MM.1S (cell line): Measurements from ENCODE around the gene FIBIN.
"Not testable (repeated sequence)": the region's sequence is repeated elsewhere in the genome, so short reads cannot be mapped to it uniquely, and the experiment has no call there.

Source experiments
- DNase-seq: peaks from one replicate; pipeline ENCODE4 v3.0.0-alpha.2; 2015
- H2AFZ ChIP-seq: fragments of 300-600 bp; sonication (generic); 2 replicates; pipeline ENCODE4 v1.6.0; 2016; ENCODE audit warnings: antibody characterized with exemption, low read length
- H3F3A ChIP-seq: fragments of 300-600 bp; sonication (generic); 2 replicates; pipeline ENCODE4 v1.6.1; 2016; ENCODE audit warnings: mild to moderate bottlenecking, antibody characterized with exemption, low read length, moderate library complexity, mixed read lengths; ENCODE audit not compliant: insufficient read depth
- H3K27ac ChIP-seq: fragments of 300-600 bp; sonication (generic); 2 replicates; pipeline ENCODE4 v1.5.1; 2016; ENCODE audit warnings: mild to moderate bottlenecking, low read length
- H3K27me3 ChIP-seq: fragments of 300-600 bp; sonication (generic); replicated peaks from 2 replicates; pipeline ENCODE4 v1.6.0; 2016; ENCODE audit warnings: low read length; ENCODE audit not compliant: insufficient read depth
- H3K36me3 ChIP-seq: fragments of 300-600 bp; sonication (generic); replicated peaks from 2 replicates; pipeline ENCODE4 v1.6.1; 2016; ENCODE audit warnings: mild to moderate bottlenecking, low read length, mixed read lengths; ENCODE audit not compliant: insufficient read depth
- H3K4me1 ChIP-seq: fragments of 300-600 bp; sonication (generic); 2 replicates; pipeline ENCODE4 v1.6.1; 2016; ENCODE audit warnings: low read length, mixed read lengths
- H3K4me2 ChIP-seq: fragments of 300-600 bp; sonication (generic); 2 replicates; pipeline ENCODE4 v1.6.0; 2016; ENCODE audit warnings: low read depth, low read length
- H3K4me3 ChIP-seq: fragments of 300-600 bp; sonication (generic); 2 replicates; pipeline ENCODE4 v1.5.1; 2016; ENCODE audit warnings: low read length, mixed read lengths
- H3K79me2 ChIP-seq: fragments of 300-600 bp; sonication (generic); 2 replicates; pipeline ENCODE4 v1.6.1; 2016; ENCODE audit warnings: mixed run types, low read length, mixed read lengths
- H3K9ac ChIP-seq: fragments of 300-600 bp; sonication (generic); 2 replicates; pipeline ENCODE4 v1.6.1; 2016; ENCODE audit warnings: low read length, mixed read lengths
- H3K9me2 ChIP-seq: fragments of 300-600 bp; sonication (generic); replicated peaks from 2 replicates; pipeline ENCODE4 v1.6.1; 2016; ENCODE audit warnings: mild to moderate bottlenecking, low read length, mixed read lengths; ENCODE audit not compliant: insufficient read depth
- H3K9me3 ChIP-seq: fragments of 300-600 bp; sonication (generic); replicated peaks from 2 replicates; pipeline ENCODE4 v1.6.1; 2016; ENCODE audit warnings: mild to moderate bottlenecking, low read length, mixed read lengths; ENCODE audit not compliant: insufficient read depth
- H4K20me1 ChIP-seq: fragments of 300-600 bp; sonication (generic); 2 replicates; pipeline ENCODE4 v1.6.1; 2016; ENCODE audit warnings: mild to moderate bottlenecking, low read length, moderate library complexity, mixed read lengths; ENCODE audit not compliant: insufficient read depth
- EZH2 ChIP-seq: fragments of 300-600 bp; sonication (generic); optimal IDR thresholded peaks from 2 replicates; pipeline ENCODE3; 2017; ENCODE audit warnings: low read depth, mild to moderate bottlenecking, antibody characterized with exemption, low read length, mixed read lengths
- EZH2phosphoT487 ChIP-seq: fragments of 300-600 bp; sonication (generic); IDR thresholded peaks from 2 replicates; pipeline ENCODE4 v1.6.1; 2018; ENCODE audit warnings: antibody characterized with exemption, low read length
- TF ChIP-seq, protein P1 (sequence below): fragments of 300-600 bp; sonication (generic); IDR thresholded peaks from 2 replicates; pipeline ENCODE4 v1.5.1; 2016; ENCODE audit warnings: antibody characterized with exemption, low read length, mixed read lengths

FIBIN gene

DNA sequence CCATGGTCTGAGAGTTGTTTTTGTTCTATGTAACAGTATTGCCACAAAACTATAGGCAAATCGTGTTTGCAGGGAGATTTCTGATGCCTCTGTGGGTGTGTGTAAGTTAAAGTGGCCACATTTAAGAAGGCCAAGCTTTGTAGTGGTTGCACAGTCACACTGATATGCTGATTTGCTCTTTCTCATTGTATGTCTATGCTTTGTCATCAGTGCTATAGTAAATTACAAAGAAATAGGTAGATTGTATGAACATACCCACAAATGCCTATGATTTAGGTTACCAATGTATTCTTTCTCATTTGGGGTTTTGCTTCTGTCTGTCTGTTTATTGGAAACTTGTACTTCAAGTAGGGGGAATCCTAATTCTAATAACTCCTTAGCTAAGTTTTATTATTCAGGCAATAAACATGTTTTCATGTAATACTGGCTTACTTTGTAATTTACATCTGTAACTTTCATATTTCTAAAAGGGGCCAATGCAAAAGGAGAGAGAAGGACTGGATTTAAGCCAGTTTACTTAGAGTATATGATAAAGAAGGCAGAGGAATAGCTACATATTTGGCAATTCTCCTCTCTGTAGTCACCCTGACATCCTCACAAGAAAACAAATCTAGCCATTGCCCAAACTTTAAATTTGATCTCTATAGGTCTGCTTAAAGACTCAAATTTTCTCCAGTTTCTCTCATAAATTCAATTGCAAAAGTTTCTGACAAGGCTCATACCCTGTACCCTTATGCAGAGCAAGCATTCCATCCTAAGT is 2.0 kb downstream of the FIBIN start:
- Histone ChIP-seq H2AFZ (no peak overlapping the region), H3K27me3 (no peaks in the 10 kb centered on the region), H3K27ac (no peak overlapping the region), H3K36me3 (no peaks in the 10 kb centered on the region), H3K79me2 (no peaks in the 10 kb centered on the region), H4K20me1 (no peaks in the 10 kb centered on the region), H3K4me3 (no peak overlapping the region), H3K9ac (no peak overlapping the region), H3F3A (no peaks in the 10 kb centered on the region), H3K4me2 (no peak overlapping the region), H3K9me2 (no peaks in the 10 kb centered on the region), H3K9me3 (no peaks in the 10 kb centered on the region), H3K4me1 (no peaks in the 10 kb centered on the region)
- DNase-seq, result no peak
- TF ChIP-seq, protein P1, sequence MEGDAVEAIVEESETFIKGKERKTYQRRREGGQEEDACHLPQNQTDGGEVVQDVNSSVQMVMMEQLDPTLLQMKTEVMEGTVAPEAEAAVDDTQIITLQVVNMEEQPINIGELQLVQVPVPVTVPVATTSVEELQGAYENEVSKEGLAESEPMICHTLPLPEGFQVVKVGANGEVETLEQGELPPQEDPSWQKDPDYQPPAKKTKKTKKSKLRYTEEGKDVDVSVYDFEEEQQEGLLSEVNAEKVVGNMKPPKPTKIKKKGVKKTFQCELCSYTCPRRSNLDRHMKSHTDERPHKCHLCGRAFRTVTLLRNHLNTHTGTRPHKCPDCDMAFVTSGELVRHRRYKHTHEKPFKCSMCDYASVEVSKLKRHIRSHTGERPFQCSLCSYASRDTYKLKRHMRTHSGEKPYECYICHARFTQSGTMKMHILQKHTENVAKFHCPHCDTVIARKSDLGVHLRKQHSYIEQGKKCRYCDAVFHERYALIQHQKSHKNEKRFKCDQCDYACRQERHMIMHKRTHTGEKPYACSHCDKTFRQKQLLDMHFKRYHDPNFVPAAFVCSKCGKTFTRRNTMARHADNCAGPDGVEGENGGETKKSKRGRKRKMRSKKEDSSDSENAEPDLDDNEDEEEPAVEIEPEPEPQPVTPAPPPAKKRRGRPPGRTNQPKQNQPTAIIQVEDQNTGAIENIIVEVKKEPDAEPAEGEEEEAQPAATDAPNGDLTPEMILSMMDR, result no peak
- TF ChIP-seq EZH2 (no peak), EZH2phosphoT487 (no peak)

GRCh38 chr11:26997378-26997777 is 3.5 kb downstream of the FIBIN start:
- Histone ChIP-seq H3F3A (no peaks in the 10 kb centered on the region), H3K9ac (no peak overlapping the region), H4K20me1 (no peaks in the 10 kb centered on the region), H3K9me2 (no peaks in the 10 kb centered on the region), H3K9me3 (no peaks in the 10 kb centered on the region), H3K4me3 (no peak overlapping the region), H3K4me1 (no peaks in the 10 kb centered on the region), H3K27me3 (no peaks in the 10 kb centered on the region), H3K4me2 (no peak overlapping the region), H3K27ac (no peak overlapping the region), H2AFZ (no peak overlapping the region), H3K36me3 (no peaks in the 10 kb centered on the region), H3K79me2 (no peaks in the 10 kb centered on the region)
- no peak for DNase-seq
- TF ChIP-seq, protein P1, result no peak
- TF ChIP-seq EZH2 (no peak), EZH2phosphoT487 (no peak)

DNA sequence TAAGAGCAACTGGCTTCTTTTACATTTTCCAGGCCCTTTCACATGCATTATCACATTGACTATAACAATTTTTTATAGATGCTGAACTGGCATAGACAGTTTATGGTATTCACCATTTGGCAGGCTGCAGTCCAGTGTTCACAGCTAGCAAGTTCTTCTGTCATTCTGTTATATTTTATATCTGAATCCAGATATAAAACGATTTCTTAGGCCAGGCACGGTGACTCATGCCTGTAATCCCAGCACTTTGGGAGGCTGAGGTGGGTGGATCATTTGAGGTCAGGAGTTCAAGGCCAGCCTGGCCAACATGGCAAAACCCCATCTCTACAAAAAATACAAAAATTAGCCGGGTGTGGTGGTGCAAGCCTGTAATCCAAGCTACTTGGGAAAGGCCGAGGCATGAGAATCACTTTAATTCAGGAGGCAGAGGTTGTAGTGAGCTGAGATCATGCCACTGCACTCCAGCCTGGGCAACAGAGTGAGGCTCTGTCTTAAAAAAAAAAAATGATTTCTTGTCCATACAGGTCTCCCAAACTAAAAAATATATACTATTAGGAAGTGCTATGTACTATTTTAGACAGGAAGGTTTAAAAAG is 7.3 kb downstream of the FIBIN start:
- not testable (repeated sequence) for H2AFZ ChIP-seq, H3K27ac ChIP-seq, H3K9ac ChIP-seq, H3K27me3 ChIP-seq, H3K79me2 ChIP-seq, H3K4me1 ChIP-seq, H4K20me1 ChIP-seq, H3K9me3 ChIP-seq, H3K36me3 ChIP-seq, H3K4me2 ChIP-seq, DNase-seq, H3F3A ChIP-seq, H3K9me2 ChIP-seq, H3K4me3 ChIP-seq

- Histone ChIP-seq H2AFZ (no peak overlapping the region), H3K9ac (no peak overlapping the region), H3K27me3 (no peaks in the 10 kb centered on the region), H3K79me2 (no peaks in the 10 kb centered on the region), H3K9me2 (no peaks in the 10 kb centered on the region), H3F3A (no peaks in the 10 kb centered on the region), H3K4me3 (no peak overlapping the region), H4K20me1 (no peaks in the 10 kb centered on the region), H3K36me3 (no peaks in the 10 kb centered on the region), H3K27ac (no peak overlapping the region), H3K4me1 (no peaks in the 10 kb centered on the region), H3K4me2 (no peak overlapping the region), H3K9me3 (no peaks in the 10 kb centered on the region)
- no peak for DNase-seq
- TF ChIP-seq EZH2phosphoT487 (no peak), EZH2 (no peak)
- TF ChIP-seq, protein P1, result no peak
Observed at GRCh38 chr11:27002431-27002830, 8.5 kb downstream of the FIBIN start.
